Neural cell (in vitro differentiated cells): ENCODE data around the gene DSCAM.

ENCODE experiments used
- CTCF ChIP-seq: fragments of 450-650 bp; IDR thresholded peaks from 2 replicates; pipeline ENCODE4 v1.5.1; 2014; ENCODE audit warnings: antibody characterized with exemption, mild to moderate bottlenecking, moderate library complexity; ENCODE audit not compliant: poor library complexity, severe bottlenecking
- EZH2 ChIP-seq: fragments of 200-600, 300-800 bp; shearing (Covaris generic), sonication (generic); IDR thresholded peaks from 2 replicates; pipeline ENCODE4 v1.6.1; 2014; ENCODE audit warnings: antibody characterized with exemption, low read length, borderline replicate concordance, mild to moderate bottlenecking; ENCODE audit not compliant: insufficient read depth, poor library complexity, severe bottlenecking
- POLR2AphosphoS5 ChIP-seq: IDR thresholded peaks from 2 replicates; pipeline ENCODE4 v1.6.1; 2012
- SMC3 ChIP-seq: fragments of 450-650 bp; conservative IDR thresholded peaks from 2 replicates; pipeline ENCODE4 v1.6.1; 2014; ENCODE audit warnings: antibody characterized with exemption, mild to moderate bottlenecking, moderate library complexity; ENCODE audit not compliant: poor library complexity
- TAF1 ChIP-seq: IDR thresholded peaks from 2 replicates; pipeline ENCODE4 v1.6.1; 2012; ENCODE audit warnings: low read depth

GRCh38 chr21:40177979-40178378 is 669.0 kb downstream of the DSCAM start:
- TF ChIP-seq POLR2AphosphoS5, result no peak
- no peak for TF ChIP-seq CTCF
- no peak for TF ChIP-seq TAF1
- no peak for TF ChIP-seq EZH2
- TF ChIP-seq SMC3, result no peak
